Activated T-helper 1 cell treated with anti-CD3 and anti-CD28 coated beads, Interleukin-2, amount 50 U/mL, for 16 hours (primary cell): ENCODE measurements around the gene BMP2.

ENCODE experiments used
- DNase-seq, 2 donors: peaks; one replicate each; pipeline ENCODE4 v3.0.0-alpha.2; 2020; ENCODE audit warnings: low read depth in 1 of 2, low spot score in 1 of 2

Gene BMP2

DNA sequence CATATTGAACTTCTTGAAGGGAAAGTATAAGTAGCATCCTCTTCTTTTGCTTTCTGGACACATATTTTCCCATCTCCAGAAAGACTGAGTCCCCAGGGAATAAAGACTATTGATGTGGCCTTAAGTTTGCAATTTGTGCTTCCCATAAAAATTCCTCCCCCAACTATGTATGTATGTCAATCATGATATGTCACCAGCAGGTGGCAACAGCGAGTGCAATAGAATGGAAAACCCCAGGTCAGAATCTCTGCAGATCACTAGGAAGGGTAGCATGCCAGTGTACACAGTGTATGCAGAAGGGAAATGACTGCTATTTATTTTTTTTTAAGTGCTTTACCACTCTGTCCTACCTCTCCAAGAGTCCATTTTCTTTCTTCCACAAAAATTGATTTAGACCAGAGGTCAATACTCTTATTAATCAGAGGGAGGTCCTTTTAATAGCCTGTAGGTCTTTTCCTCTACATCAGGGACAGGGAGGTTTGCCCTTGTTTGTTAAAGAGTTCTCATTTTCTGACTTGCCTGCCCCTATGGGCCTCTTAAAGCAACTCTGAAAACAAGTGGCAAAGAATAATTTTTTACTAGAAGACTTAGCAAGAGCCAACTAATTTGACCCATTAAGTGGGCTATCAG is 61.4 kb downstream of the BMP2 start:
- DNase-seq, result no peak

- DNase-seq, result no peak
Observed at GRCh38 chr20:6829510-6830116, 62.1 kb downstream of the BMP2 start.
